MM.1S (cell line): ENCODE data around the gene RGS19.

Experiments used
- EZH2 ChIP-seq: fragments of 300-600 bp; sonication (generic); optimal IDR thresholded peaks from 2 replicates; pipeline ENCODE3; 2017; ENCODE audit warnings: low read depth, mild to moderate bottlenecking, antibody characterized with exemption, low read length, mixed read lengths
- EZH2phosphoT487 ChIP-seq: fragments of 300-600 bp; sonication (generic); IDR thresholded peaks from 2 replicates; pipeline ENCODE4 v1.6.1; 2018; ENCODE audit warnings: antibody characterized with exemption, low read length
- TF ChIP-seq, protein P1 (sequence below): fragments of 300-600 bp; sonication (generic); IDR thresholded peaks from 2 replicates; pipeline ENCODE4 v1.5.1; 2016; ENCODE audit warnings: antibody characterized with exemption, low read length, mixed read lengths

DNA sequence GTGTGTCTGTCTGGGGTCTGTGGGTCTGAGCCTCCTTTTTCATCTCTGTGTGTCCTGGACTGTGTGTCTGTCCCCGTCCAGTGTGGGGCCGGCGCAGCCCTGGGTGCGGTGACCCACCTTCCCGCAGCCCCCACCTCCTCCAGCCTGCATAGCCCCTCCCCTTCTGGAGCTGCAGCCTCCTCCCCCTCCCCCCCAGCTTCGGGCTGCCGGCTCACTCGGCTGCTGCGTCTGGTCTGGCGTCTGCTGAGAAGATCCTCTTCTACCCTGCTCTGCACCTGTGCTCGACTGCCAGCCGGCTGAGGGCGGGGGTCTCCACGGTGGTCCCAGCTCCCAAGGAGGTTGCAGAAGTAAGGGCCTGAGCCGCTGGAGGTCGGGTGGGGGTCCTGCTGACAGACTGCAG, 12.5 kb upstream of the RGS19 start:
- TF ChIP-seq EZH2 (no peak), EZH2phosphoT487 (no peak)
- TF ChIP-seq, protein P1, sequence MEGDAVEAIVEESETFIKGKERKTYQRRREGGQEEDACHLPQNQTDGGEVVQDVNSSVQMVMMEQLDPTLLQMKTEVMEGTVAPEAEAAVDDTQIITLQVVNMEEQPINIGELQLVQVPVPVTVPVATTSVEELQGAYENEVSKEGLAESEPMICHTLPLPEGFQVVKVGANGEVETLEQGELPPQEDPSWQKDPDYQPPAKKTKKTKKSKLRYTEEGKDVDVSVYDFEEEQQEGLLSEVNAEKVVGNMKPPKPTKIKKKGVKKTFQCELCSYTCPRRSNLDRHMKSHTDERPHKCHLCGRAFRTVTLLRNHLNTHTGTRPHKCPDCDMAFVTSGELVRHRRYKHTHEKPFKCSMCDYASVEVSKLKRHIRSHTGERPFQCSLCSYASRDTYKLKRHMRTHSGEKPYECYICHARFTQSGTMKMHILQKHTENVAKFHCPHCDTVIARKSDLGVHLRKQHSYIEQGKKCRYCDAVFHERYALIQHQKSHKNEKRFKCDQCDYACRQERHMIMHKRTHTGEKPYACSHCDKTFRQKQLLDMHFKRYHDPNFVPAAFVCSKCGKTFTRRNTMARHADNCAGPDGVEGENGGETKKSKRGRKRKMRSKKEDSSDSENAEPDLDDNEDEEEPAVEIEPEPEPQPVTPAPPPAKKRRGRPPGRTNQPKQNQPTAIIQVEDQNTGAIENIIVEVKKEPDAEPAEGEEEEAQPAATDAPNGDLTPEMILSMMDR: no peak
